Measurements from ENCODE around the gene NFATC2. TPM values are rescaled to one million over a fixed set of nuclear protein-coding genes. Genes with fewer than 3 reads are reported as not detected.

The NFATC2 gene
- total and polyA plus RNA-seq, 2 of the 8 experiments (the other 6 are each of a cell fraction or from before 2014, with no cell fraction given), result 0.27 to 0.91 TPM

- WGBS, 2 experiments (ENCODE audit: extremely low coverage in 1 of 2, insufficient coverage in 1 of 2, insufficient read length in 1 of 2, insufficient replicate concordance in 2 of 2, low coverage in 1 of 2, low lambda C conversion rate in 2 of 2, missing lambda C conversion rate in 1 of 2), result 94% methylated on average over 9 of the region's 9 CpGs; no CpG with 5 or more reads in 1 of the 2 experiments
- no peak for TF ChIP-seq CBX8 (IDR thresholded peaks at IDR 0.05; ENCODE audit: borderline replicate concordance, low read depth, low read length)
- no peak for TF ChIP-seq FOSL1 (IDR thresholded peaks at IDR 0.05; ENCODE audit: insufficient read depth, low read depth, low read length)
- TF ChIP-seq KDM4A (IDR thresholded peaks at IDR 0.05; ENCODE audit: low read depth, low read length, severe bottlenecking), result no peak
- TF ChIP-seq, protein P1, sequence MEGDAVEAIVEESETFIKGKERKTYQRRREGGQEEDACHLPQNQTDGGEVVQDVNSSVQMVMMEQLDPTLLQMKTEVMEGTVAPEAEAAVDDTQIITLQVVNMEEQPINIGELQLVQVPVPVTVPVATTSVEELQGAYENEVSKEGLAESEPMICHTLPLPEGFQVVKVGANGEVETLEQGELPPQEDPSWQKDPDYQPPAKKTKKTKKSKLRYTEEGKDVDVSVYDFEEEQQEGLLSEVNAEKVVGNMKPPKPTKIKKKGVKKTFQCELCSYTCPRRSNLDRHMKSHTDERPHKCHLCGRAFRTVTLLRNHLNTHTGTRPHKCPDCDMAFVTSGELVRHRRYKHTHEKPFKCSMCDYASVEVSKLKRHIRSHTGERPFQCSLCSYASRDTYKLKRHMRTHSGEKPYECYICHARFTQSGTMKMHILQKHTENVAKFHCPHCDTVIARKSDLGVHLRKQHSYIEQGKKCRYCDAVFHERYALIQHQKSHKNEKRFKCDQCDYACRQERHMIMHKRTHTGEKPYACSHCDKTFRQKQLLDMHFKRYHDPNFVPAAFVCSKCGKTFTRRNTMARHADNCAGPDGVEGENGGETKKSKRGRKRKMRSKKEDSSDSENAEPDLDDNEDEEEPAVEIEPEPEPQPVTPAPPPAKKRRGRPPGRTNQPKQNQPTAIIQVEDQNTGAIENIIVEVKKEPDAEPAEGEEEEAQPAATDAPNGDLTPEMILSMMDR (IDR thresholded peaks at IDR 0.05; ENCODE audit: control extremely low read depth in 1 of 3, insufficient read depth in 1 of 3, low read depth in 1 of 3, low read length in 3 of 3), result no peak
- TF ChIP-seq EP300 (IDR thresholded peaks at IDR 0.05; ENCODE audit: borderline replicate concordance in 1 of 2, low read depth in 2 of 2, low read length in 2 of 2), result no peak
- TF ChIP-seq GTF2F1 (IDR thresholded peaks at IDR 0.05; ENCODE audit: borderline replicate concordance, low read depth, low read length), result no peak
- TF ChIP-seq POLR2A (IDR thresholded peaks at IDR 0.05; ENCODE audit: control extremely low read depth in 1 of 2, low read depth in 2 of 2, low read length in 2 of 2), result no peak
- TF ChIP-seq BCL11A (IDR thresholded peaks at IDR 0.05; ENCODE audit: low read depth in 2 of 2, low read length in 2 of 2), result no peak
- no peak for TF ChIP-seq MAFK (IDR thresholded peaks at IDR 0.05; ENCODE audit: low read depth, low read length)
Observed at GRCh38 chr20:51403466-51404220, 138.9 kb downstream of the NFATC2 start.

More at GRCh38 chr20:51403466-51404220, 138.9 kb downstream of the NFATC2 start:
- Histone ChIP-seq H2BK5ac (ENCODE audit: low read depth, low read length) (no peak overlapping the region), H4K20me1 (replicated peaks in 1 of 2; ENCODE audit: control insufficient read depth in 1 of 2, insufficient read depth in 2 of 2, low read length in 2 of 2) (no peaks in the 10 kb centered on the region), H3K27ac (ENCODE audit: low read depth, low read length) (no peak overlapping the region), H2BK15ac (ENCODE audit: low read length) (no peak overlapping the region), H3K79me2 (ENCODE audit: control insufficient read depth in 1 of 2, insufficient read depth in 2 of 2, low read length in 2 of 2) (no peaks in the 10 kb centered on the region), H3K23ac (ENCODE audit: insufficient read length) (no peak overlapping the region), H3K36me3 (ENCODE audit: control insufficient read depth in 2 of 4, insufficient read depth in 4 of 4, low read length in 3 of 4) (no peaks in the 10 kb centered on the region), H2AK5ac (ENCODE audit: low read depth, low read length) (no peak overlapping the region), H4K91ac (replicated peaks; ENCODE audit: insufficient read length, low read length) (no peak overlapping the region), H3K18ac (ENCODE audit: extremely low read depth, low read length) (no peak overlapping the region), H3K79me1 (ENCODE audit: low read depth, low read length) (no peaks in the 10 kb centered on the region), H2BK20ac (ENCODE audit: low read length) (no peak overlapping the region), H2BK120ac (replicated peaks; ENCODE audit: low read depth, low read length) (no peak overlapping the region), H3K27me3 (replicated peaks in 1 of 4; ENCODE audit: control insufficient read depth in 3 of 4, extremely low read depth in 1 of 4, insufficient read depth in 3 of 4, low read length in 3 of 4) (no peaks in the 10 kb centered on the region), H3K56ac (replicated peaks; ENCODE audit: insufficient read length, low read depth, low read length) (no peak overlapping the region), H3K4ac (replicated peaks; ENCODE audit: insufficient read length, low read depth, low read length) (no peak overlapping the region), H3K4me3 (ENCODE audit: extremely low read depth in 1 of 4, insufficient read depth in 2 of 4, low read depth in 3 of 4, low read length in 4 of 4) (no peak overlapping the region), H2BK12ac (ENCODE audit: low read depth, low read length) (0 out of 2 replicates have a peak overlapping the region, but pooled peaks have one; percentile 39), H3K23me2 (ENCODE audit: low read depth, low read length) (no peaks in the 10 kb centered on the region), H4K5ac (ENCODE audit: insufficient read length, low read depth, low read length) (no peak overlapping the region), H3K9me3 (ENCODE audit: insufficient read depth in 2 of 2, low read depth in 1 of 2, low read length in 1 of 2) (no peaks in the 10 kb centered on the region), H3K4me1 (replicated peaks in 1 of 4; ENCODE audit: control insufficient read depth in 3 of 4, insufficient read depth in 4 of 4, low read length in 3 of 4) (no peaks in the 10 kb centered on the region), H3K14ac (ENCODE audit: insufficient read length) (no peak overlapping the region), H3K4me2 (ENCODE audit: insufficient read depth in 1 of 2, low read depth in 2 of 2, low read length in 2 of 2) (no peak overlapping the region), H2AFZ (ENCODE audit: low read length) (no peak overlapping the region), H3K9ac (replicated peaks in 1 of 4; ENCODE audit: extremely low read depth in 1 of 4, low read depth in 3 of 4, low read length in 3 of 4) (no peak overlapping the region), H4K8ac (ENCODE audit: extremely low read depth, insufficient read depth, low read length) (no peak overlapping the region)
- FAIRE-seq (no peak), DNase-seq (ENCODE audit: low read depth in 1 of 2, low spot score in 2 of 2) (no peak)
- CTCF ChIA-PET (ENCODE audit: partially characterized antibody), result interaction anchor here (0.7 to 4.6 kb wide), 6 partner anchors 8 to 422 kb away, joined by 3 to 15 read pairs (median 4); partner anchors contain the start of gene NFATC2
- POLR2A ChIA-PET (ENCODE audit: partially characterized antibody), result interaction anchor here (0.7 to 1.4 kb wide), 2 partner anchors 11 to 446 kb away, joined by 3 to 4 read pairs; partner anchors contain the start of gene DPM1
